ENCODE data around the gene ZNF888. TPM values are rescaled to one million over a fixed set of nuclear protein-coding genes. Genes with fewer than 3 reads are reported as not detected.
"Not testable (repeated sequence)": the region's sequence is repeated elsewhere in the genome, so short reads cannot be mapped to it uniquely, and the experiment has no call there.

ZNF888 gene
- 10 to 100 TPM in 1 of 2 donors, 1 to 10 TPM in 1; 4.0 to 11.6 TPM for total RNA-seq

- Mint-ChIP-seq H3K9me3 (peaks cover 0 to 17% of the 10 kb centered on the region in 2 donors), H3K27ac (peak within 1 kb of the TSS; percentile 91), H3K36me3 (peaks cover 13 to 41% of the 10 kb centered on the region in 2 donors)
- peak; percentile 77 to 87 for DNase-seq (ENCODE audit: low spot score in 2 of 2)
- peak; percentile 99 for ATAC-seq
Measured at GRCh38 chr19:52922841-52923777, at the start of gene ZNF888. TSS of gene ZNF888 (minus strand) at chr19:52923428. CDS start at chr19:52917873, 5,555 bp downstream.

- no peak overlapping the region for H3K27ac Mint-ChIP-seq
- H3K36me3 Mint-ChIP-seq: peaks cover 41 to 42% of the 10 kb centered on the region in 2 donors
- DNase-seq (ENCODE audit: low spot score in 2 of 2) (no peak), ATAC-seq (no peak)
- H3K9me3 Mint-ChIP-seq: peaks cover 18 to 26% of the 10 kb centered on the region in 2 donors
Measured at GRCh38 chr19:52967772-52968171, 44.5 kb upstream of the ZNF888 start.

- H3K9me3 Mint-ChIP-seq: peaks cover 10 to 27% of the 10 kb centered on the region in 2 donors
- peak; percentile 20 to 25 for ATAC-seq
- DNase-seq (ENCODE audit: low spot score in 2 of 2): peak in 1 of 2 donors; percentile 31
- H3K27ac Mint-ChIP-seq: peak overlapping the region; percentile 84 to 87
- H3K36me3 Mint-ChIP-seq: peaks cover 52 to 58% of the 10 kb centered on the region in 2 donors
Measured at GRCh38 chr19:52963247-52963618, 40.0 kb upstream of the ZNF888 start.

GRCh38 chr19:52962394-52963246 is 39.4 kb upstream of the ZNF888 start, which contains the start of gene ZNF816:
TSS of gene ZNF816 (minus strand) at chr19:52962881. CDS start at chr19:52956089, 6,792 bp downstream.
- DNase-seq (ENCODE audit: low spot score in 2 of 2) (peak; percentile 97 to 98), ATAC-seq (peak; percentile 100)
- Mint-ChIP-seq H3K9me3 (peaks cover 10 to 31% of the 10 kb centered on the region in 2 donors), H3K36me3 (peaks cover 55 to 61% of the 10 kb centered on the region in 2 donors), H3K27ac (peak within 1 kb of the TSS; percentile 84 to 93)

- no peak for ATAC-seq
- Mint-ChIP-seq H3K36me3 (peaks cover 55 to 61% of the 10 kb centered on the region in 2 donors), H3K27ac (peak overlapping the region; percentile 84 to 93), H3K9me3 (peaks cover 7 to 31% of the 10 kb centered on the region in 2 donors)
- no peak for DNase-seq (ENCODE audit: low spot score in 2 of 2)
Measured at GRCh38 chr19:52961981-52962380, 38.8 kb upstream of the ZNF888 start.

- ATAC-seq: no peak
- peaks cover 70 to 73% of the 10 kb centered on the region in 2 donors for H3K36me3 Mint-ChIP-seq
- DNase-seq (ENCODE audit: low spot score in 2 of 2): no peak
- peaks cover 19 to 42% of the 10 kb centered on the region in 2 donors for H3K9me3 Mint-ChIP-seq
- H3K27ac Mint-ChIP-seq: no peak overlapping the region
Measured at GRCh38 chr19:52959613-52960295, 36.5 kb upstream of the ZNF888 start.

GRCh38 chr19:52957591-52957990 is 34.4 kb upstream of the ZNF888 start:
- H3K27ac Mint-ChIP-seq: no peak overlapping the region
- no peak for ATAC-seq

GRCh38 chr19:52956917-52957316 is 33.7 kb upstream of the ZNF888 start:
- Mint-ChIP-seq H3K9me3 (peaks cover 28 to 50% of the 10 kb centered on the region in 2 donors), H3K27ac (no peak overlapping the region), H3K36me3 (peaks cover 89 to 94% of the 10 kb centered on the region in 2 donors)
- DNase-seq (ENCODE audit: low spot score in 2 of 2): no peak
- no peak for ATAC-seq

More at GRCh38 chr19:52957591-52957990, 34.4 kb upstream of the ZNF888 start:
- peaks cover 21 to 43% of the 10 kb centered on the region in 2 donors for H3K9me3 Mint-ChIP-seq
- no peak for DNase-seq (ENCODE audit: low spot score in 2 of 2)
- H3K36me3 Mint-ChIP-seq: peaks cover 87 to 88% of the 10 kb centered on the region in 2 donors

GRCh38 chr19:52949422-52949821 is 26.2 kb upstream of the ZNF888 start:
- Mint-ChIP-seq H3K9me3 (peaks cover 36% of the 10 kb centered on the region in 2 donors), H3K27ac (no peak overlapping the region), H3K36me3 (peaks cover 55 to 74% of the 10 kb centered on the region in 2 donors)
- DNase-seq (ENCODE audit: low spot score in 2 of 2) (no peak), ATAC-seq (no peak)

- H3K36me3 Mint-ChIP-seq: peaks cover 48 to 67% of the 10 kb centered on the region in 2 donors
- ATAC-seq: no peak
- DNase-seq (ENCODE audit: low spot score in 2 of 2): no peak
- no peak overlapping the region for H3K27ac Mint-ChIP-seq
- peaks cover 36 to 38% of the 10 kb centered on the region in 2 donors for H3K9me3 Mint-ChIP-seq
Measured at GRCh38 chr19:52948025-52948770, 25.0 kb upstream of the ZNF888 start.

- ATAC-seq (no peak), DNase-seq (ENCODE audit: low spot score in 2 of 2) (no peak)
- Mint-ChIP-seq H3K9me3 (peaks cover 28 to 33% of the 10 kb centered on the region in 2 donors), H3K27ac (peak overlapping the region in 1 of 2 donors; percentile 50), H3K36me3 (peaks cover 42 to 58% of the 10 kb centered on the region in 2 donors)
Measured at GRCh38 chr19:52946322-52947310, 23.4 kb upstream of the ZNF888 start.

- Mint-ChIP-seq H3K36me3 (peaks cover 40 to 58% of the 10 kb centered on the region in 2 donors), H3K27ac (peak overlapping the region in 1 of 2 donors; percentile 50), H3K9me3 (peaks cover 24 to 36% of the 10 kb centered on the region in 2 donors)
- ATAC-seq (no peak), DNase-seq (ENCODE audit: low spot score in 2 of 2) (no peak)
Measured at GRCh38 chr19:52945652-52946321, 22.6 kb upstream of the ZNF888 start.

GRCh38 chr19:52944703-52945493 is 21.7 kb upstream of the ZNF888 start:
- ATAC-seq; H3K27ac Mint-ChIP-seq; DNase-seq (ENCODE audit: low spot score in 2 of 2): not testable (repeated sequence)
- H3K36me3 Mint-ChIP-seq: peaks cover 32 to 53% of the 10 kb centered on the region in 2 donors
- H3K9me3 Mint-ChIP-seq: peaks cover 15 to 27% of the 10 kb centered on the region in 2 donors
